Pancreas (tissue), 10 donors: ENCODE measurements around the gene KLK13. TPM values are rescaled to one million over a fixed set of nuclear protein-coding genes. Genes with fewer than 3 reads are reported as not detected.

Experiments
- ATAC-seq, 4 donors: fragments of 200-7000 bp; cut with Tn5 transposase; one replicate each; pipeline versions ENCODE4 v1.8.0 to v1.9.1; 2020; ENCODE audit warnings: mild to moderate bottlenecking in 4 of 4, moderate library complexity in 4 of 4
- DNase-seq, 6 donors: peaks; one replicate each; pipeline ENCODE4 v3.0.0-alpha.2; 2020
- FAIRE-seq: peaks from 2 replicates; lab custom pipeline; 2012; peaks lifted over from hg19 to GRCh38; lab: Jason Lieb, UNC
- H3K27ac ChIP-seq, 4 donors: fragments of 200-600 bp; sonication (generic); 1 replicate in 3 of 4; 2 replicates in 1 of 4; pipeline versions ENCODE4 v1.5.0 to v1.8.0; 2020
- H3K27me3 ChIP-seq, 4 donors: fragments of 200-600 bp; one replicate each; pipeline ENCODE4 v1.8.0; 2021
- H3K36me3 ChIP-seq, 3 donors: fragments of 200-600 bp; sonication (generic) in 1 of 3; one replicate each; pipeline versions ENCODE4 v1.5.0 to v1.8.0; 2020 to 2021
- H3K4me1 ChIP-seq, 3 donors: fragments of 200-600 bp; one replicate each; pipeline ENCODE4 v1.8.0; 2021
- H3K4me3 ChIP-seq, 4 donors: fragments of 200-600 bp; sonication (generic) in 2 of 4; one replicate each; pipeline versions ENCODE4 v1.5.0 to v1.8.0; 2020 to 2021
- H3K9me3 ChIP-seq, 4 donors: fragments of 200-600 bp; one replicate each; pipeline ENCODE4 v1.8.0; 2021
- CTCF ChIP-seq, 4 donors: fragments of 200-600 bp; sonication (generic) in 3 of 4; IDR thresholded peaks; one replicate each; pipeline versions ENCODE4 v1.5.0 to v1.8.0; 2021; ENCODE audit warnings: antibody characterized with exemption in 4 of 4
- WGBS, 2 donors: extraction: QIAGEN DNeasy Blood & Tissue Kit; methylation state at CpG; one replicate each; pipeline ENCODE4 v1.1.7; 2013; 5-methylcytosine and 5-hydroxymethylcytosine counted together
- intact Hi-C, 3 donors: fragments of 100-400 bp; cut with DNase I; formaldehyde crosslinking; loops; one replicate each; pipeline versions ENCODE4 v1.11.1 to v1.14.2; 2022
- polyA plus RNA-seq, 2 donors: library from polyadenylated mRNA; stranded (reverse); fragments of 200-250 nt; gene quantifications; one replicate each; pipeline ENCODE4 v1.2.3, GENCODE V29; 2013
- total RNA-seq, 6 donors: library from RNA; stranded (reverse); fragmentation: NEBNext Ultra II Directional in 4 of 6; extraction: Animal tissue kit (Norgen Biotek cat#: 25700) in 4 of 6; gene quantifications; one replicate each; pipeline versions ENCODE4 v1.2.1 to v1.2.4, GENCODE V29; 2021 to 2023
- donor health status: healthy with polysubstance abuse.
- donor health status: DM: no; HTN: no; CAD: no; lungs with moderate emphysema.
- donor health status: DM: no; HTN: no; CAD: no.
- donor health status: control.
- donor health status: control.
- donor health status: Bipolar disorder and iron deficiency.
- donor health status: DM: yes; HTN: yes; CAD: no.
- donor health status: DM: no; HTN: no; CAD: no.
- donor health status: DM: no; HTN: no; CAD: no.
- donor health status: DM: yes; HTN: yes; CAD: no.

KLK13 gene
- total and polyA plus RNA-seq, 8 donors = 0.59 to 6.4 (median 2.7) TPM; not detected in 1

- Histone ChIP-seq H3K27me3 (no peaks in the 10 kb centered on the region), H3K4me3 (no peak overlapping the region), H3K27ac (no peak overlapping the region), H3K36me3 (no peaks in the 10 kb centered on the region), H3K9me3 (no peaks in the 10 kb centered on the region), H3K4me1 (peaks cover 0 to 10% (median 5%) of the 10 kb centered on the region in 3 donors)
- 75 to 76% methylated on average over 7 of the region's 7 CpGs for WGBS, 2 donors
- no peak for ATAC-seq
- intact Hi-C loops = no loop called here
- no peak for TF ChIP-seq CTCF (IDR thresholded peaks at IDR 0.05)
- no peak for FAIRE-seq
- DNase-seq = no peak
Observed at GRCh38 chr19:51066393-51067186, 1.7 kb upstream of the KLK13 start.

GRCh38 chr19:51065221-51065960 is 499 bp upstream of the KLK13 start:
- FAIRE-seq (no peak), ATAC-seq (peak; percentile 24 to 54 (median 37)), DNase-seq (no peak)
- H3K36me3 ChIP-seq = no peaks in the 10 kb centered on the region
- TF ChIP-seq CTCF (IDR thresholded peaks at IDR 0.05) = no peak
- intact Hi-C loops = no loop called here
- no peaks in the 10 kb centered on the region for H3K9me3 ChIP-seq
- no peak overlapping the region for H3K27ac ChIP-seq
- no peaks in the 10 kb centered on the region for H3K27me3 ChIP-seq
- H3K4me1 ChIP-seq = peaks cover 0 to 5% (median 4%) of the 10 kb centered on the region in 3 donors
- WGBS, 2 donors = 23 to 26% methylated on average over 21 to 25 of the region's 25 CpGs
- peak overlapping the region in 2 of 4 donors; percentile 27 to 44 for H3K4me3 ChIP-seq

GRCh38 chr19:51063664-51064063 is 1.2 kb downstream of the KLK13 start:
- H3K27ac ChIP-seq = no peak overlapping the region
- DNase-seq = peak in 1 of 6 donors; percentile 52
- intact Hi-C loops = no loop called here
- peaks cover 0 to 5% (median 4%) of the 10 kb centered on the region in 3 donors for H3K4me1 ChIP-seq
- WGBS, 2 donors = 34 to 37% methylated on average over 7 of the region's 7 CpGs
- FAIRE-seq = no peak
- no peak for TF ChIP-seq CTCF (IDR thresholded peaks at IDR 0.05)
- H3K9me3 ChIP-seq = no peaks in the 10 kb centered on the region
- H3K27me3 ChIP-seq = no peaks in the 10 kb centered on the region
- H3K4me3 ChIP-seq = no peak overlapping the region
- peak in 3 of 4 donors; percentile 39 to 74 (median 51) for ATAC-seq
- no peaks in the 10 kb centered on the region for H3K36me3 ChIP-seq

GRCh38 chr19:51060973-51061372 is 3.9 kb downstream of the KLK13 start:
- H3K4me1 ChIP-seq = peaks cover 0 to 5% (median 4%) of the 10 kb centered on the region in 3 donors
- H3K27ac ChIP-seq = no peak overlapping the region
- 0 to 56% methylated on average over 1 of the region's 1 CpG for WGBS, 2 donors
- H3K9me3 ChIP-seq = no peaks in the 10 kb centered on the region
- DNase-seq = no peak
- FAIRE-seq = no peak
- TF ChIP-seq CTCF (IDR thresholded peaks at IDR 0.05) = no peak
- no peak for ATAC-seq
- intact Hi-C loops = no loop called here
- no peaks in the 10 kb centered on the region for H3K27me3 ChIP-seq
- H3K4me3 ChIP-seq = no peak overlapping the region
- no peaks in the 10 kb centered on the region for H3K36me3 ChIP-seq
